Kidney (tissue), 14 donors: ENCODE data around the gene CALD1. TPM values are rescaled to one million over a fixed set of nuclear protein-coding genes. Genes with fewer than 3 reads are reported as not detected.

ENCODE experiments used
- DNase-seq, 5 donors: peaks; one replicate each; pipeline ENCODE4 v3.0.0-alpha.2; 2013 to 2020
- FAIRE-seq: peaks from 2 replicates; lab custom pipeline; 2012; peaks lifted over from hg19 to GRCh38; lab: Jason Lieb, UNC
- H3K27ac ChIP-seq, 2 donors: one replicate each; pipeline ENCODE4 v1.7.0; 2013; ENCODE audit warnings: low read depth in 2 of 2, low read length in 2 of 2, inconsistent platforms in 1 of 2
- H3K27me3 ChIP-seq: one replicate; pipeline ENCODE4 v1.7.1; 2013; ENCODE audit warnings: low read length, inconsistent platforms; ENCODE audit not compliant: control insufficient read depth, insufficient read depth
- H3K36me3 ChIP-seq, 3 donors: one replicate each; pipeline versions ENCODE4 v1.7.0 to v1.7.1; 2013; ENCODE audit warnings: low read length in 3 of 3, control low read depth in 1 of 3, inconsistent platforms in 1 of 3; ENCODE audit not compliant: insufficient read depth in 3 of 3, control insufficient read depth in 2 of 3
- H3K4me1 ChIP-seq, 3 donors: one replicate each; pipeline versions ENCODE4 v1.7.0 to v1.7.1; 2013; ENCODE audit warnings: low read length in 3 of 3, inconsistent platforms in 1 of 3, low read depth in 1 of 3; ENCODE audit not compliant: control insufficient read depth in 2 of 3, insufficient read depth in 2 of 3
- H3K4me3 ChIP-seq, 3 donors: one replicate each; pipeline versions ENCODE4 v1.7.0 to v1.8.1; 2013; ENCODE audit warnings: low read length in 3 of 3, control low read depth in 1 of 3, inconsistent platforms in 1 of 3
- H3K9ac ChIP-seq, 3 donors: one replicate each; pipeline versions ENCODE4 v1.7.0 to v1.7.1; 2013; ENCODE audit warnings: low read length in 3 of 3, control low read depth in 1 of 3, inconsistent platforms in 1 of 3
- H3K9me3 ChIP-seq, 3 donors: one replicate each; pipeline versions ENCODE4 v1.7.0 to v1.7.1; 2013; ENCODE audit warnings: low read length in 3 of 3, control low read depth in 1 of 3, inconsistent platforms in 1 of 3; ENCODE audit not compliant: control insufficient read depth in 2 of 3, insufficient read depth in 1 of 3
- CTCF ChIP-seq: IDR thresholded peaks from 3 replicates; pipeline ENCODE4 v1.5.1; 2012; ENCODE audit warnings: mild to moderate bottlenecking, moderate library complexity, borderline replicate concordance; ENCODE audit not compliant: insufficient read depth; ENCODE audit errors: extremely low read depth
- intact Hi-C: fragments of 100-400 bp; cut with DNase I; formaldehyde crosslinking; loops from one replicate; pipeline ENCODE4 v1.11.1; 2022
- polyA plus RNA-seq: library from polyadenylated mRNA; stranded (reverse); fragments of 350-450 nt; fragmentation: Illumina TruSeq; extraction: RNeasy Lipid Tissue Mini Kit (QIAGEN cat#74804); gene quantifications from one replicate; pipeline ENCODE4 v1.2.3, GENCODE V29; 2014; ENCODE audit warnings: low read depth, low replicate concordance; ENCODE audit not compliant: insufficient read depth
- total RNA-seq: library from RNA; stranded (reverse); fragmentation: NEBNext Ultra II Directional; extraction: Animal tissue kit (Norgen Biotek cat#: 25700); gene quantifications from one replicate; pipeline ENCODE4 v1.2.1, GENCODE V29; 2021
- donor health status: control.
- donor health status: control.
- donor health status: control.
- donor health status: control.
- donor health status: control.
- donor health status: DM: yes; HTN: yes; CAD: no.
- donor health status: Normal renal cell carcinoma (clear cell type).

CALD1 gene
- total and polyA plus RNA-seq, 2 donors from 2014 or later: 72.7 to 218 TPM

GRCh38 chr7:134737566-134738345, 41.7 kb upstream of the CALD1 start:
- Histone ChIP-seq H3K9me3 (no peaks in the 10 kb centered on the region), H3K4me3 (no peak overlapping the region), H3K27ac (no peak overlapping the region), H3K36me3 (no peaks in the 10 kb centered on the region), H3K27me3 (no peaks in the 10 kb centered on the region), H3K4me1 (no peaks in the 10 kb centered on the region), H3K9ac (no peak overlapping the region)
- no peak for TF ChIP-seq CTCF
- no peak for FAIRE-seq
- intact Hi-C loops: no loop called here
- DNase-seq: no peak

- H3K4me3 ChIP-seq: no peak overlapping the region
- H3K36me3 ChIP-seq: no peaks in the 10 kb centered on the region
- H3K27me3 ChIP-seq: no peaks in the 10 kb centered on the region
- FAIRE-seq (no peak), DNase-seq (no peak)
- H3K9ac ChIP-seq: no peak overlapping the region
- H3K4me1 ChIP-seq: no peaks in the 10 kb centered on the region
- H3K9me3 ChIP-seq: no peaks in the 10 kb centered on the region
- no peak for TF ChIP-seq CTCF
- H3K27ac ChIP-seq: no peak overlapping the region
- intact Hi-C loops: no loop called here
Measured at GRCh38 chr7:134739362-134739761, 40.1 kb upstream of the CALD1 start.

- Histone ChIP-seq H3K36me3 (no peaks in the 10 kb centered on the region), H3K4me3 (no peak overlapping the region), H3K27me3 (no peaks in the 10 kb centered on the region), H3K27ac (no peak overlapping the region), H3K9ac (no peak overlapping the region), H3K4me1 (no peaks in the 10 kb centered on the region), H3K9me3 (no peaks in the 10 kb centered on the region)
- intact Hi-C loops: no loop called here
- TF ChIP-seq CTCF: no peak
- DNase-seq (no peak), FAIRE-seq (no peak)
Measured at GRCh38 chr7:134740376-134740775, 39.1 kb upstream of the CALD1 start.
